Erythroblast (primary cell): ENCODE results near the gene EXOC1.

Experiments used
- GATA1 ChIP-seq: IDR thresholded peaks from 2 replicates; pipeline ENCODE4 v1.6.1; 2011; ENCODE audit warnings: low read depth, mild to moderate bottlenecking, control low read depth, low read length, moderate library complexity
- POLR2A ChIP-seq: IDR thresholded peaks from 2 replicates; pipeline ENCODE4 v1.6.1; 2011; ENCODE audit warnings: mild to moderate bottlenecking, low read length

- TF ChIP-seq POLR2A (no peak), GATA1 (no peak)
Measured at GRCh38 chr4:55903577-55903976, 50.1 kb downstream of the EXOC1 start.
